Head of caudate nucleus (tissue), 42 donors: ENCODE data around the gene SULT2B1.
A peak's percentile ranks its signal among the peaks of the same experiment; 100 is the strongest.

Source experiments
- DNase-seq, 42 donors: peaks; one replicate each; pipeline versions ENCODE4 v3.0.0 to v3.0.0-alpha.2; 2020 to 2021; ENCODE audit warnings: mixed read lengths in 7 of 42
- intact Hi-C: fragments of 100-400 bp; cut with DNase I; formaldehyde crosslinking; loops from one replicate; pipeline ENCODE4 v1.15.0; 2022

The SULT2B1 gene

DNA sequence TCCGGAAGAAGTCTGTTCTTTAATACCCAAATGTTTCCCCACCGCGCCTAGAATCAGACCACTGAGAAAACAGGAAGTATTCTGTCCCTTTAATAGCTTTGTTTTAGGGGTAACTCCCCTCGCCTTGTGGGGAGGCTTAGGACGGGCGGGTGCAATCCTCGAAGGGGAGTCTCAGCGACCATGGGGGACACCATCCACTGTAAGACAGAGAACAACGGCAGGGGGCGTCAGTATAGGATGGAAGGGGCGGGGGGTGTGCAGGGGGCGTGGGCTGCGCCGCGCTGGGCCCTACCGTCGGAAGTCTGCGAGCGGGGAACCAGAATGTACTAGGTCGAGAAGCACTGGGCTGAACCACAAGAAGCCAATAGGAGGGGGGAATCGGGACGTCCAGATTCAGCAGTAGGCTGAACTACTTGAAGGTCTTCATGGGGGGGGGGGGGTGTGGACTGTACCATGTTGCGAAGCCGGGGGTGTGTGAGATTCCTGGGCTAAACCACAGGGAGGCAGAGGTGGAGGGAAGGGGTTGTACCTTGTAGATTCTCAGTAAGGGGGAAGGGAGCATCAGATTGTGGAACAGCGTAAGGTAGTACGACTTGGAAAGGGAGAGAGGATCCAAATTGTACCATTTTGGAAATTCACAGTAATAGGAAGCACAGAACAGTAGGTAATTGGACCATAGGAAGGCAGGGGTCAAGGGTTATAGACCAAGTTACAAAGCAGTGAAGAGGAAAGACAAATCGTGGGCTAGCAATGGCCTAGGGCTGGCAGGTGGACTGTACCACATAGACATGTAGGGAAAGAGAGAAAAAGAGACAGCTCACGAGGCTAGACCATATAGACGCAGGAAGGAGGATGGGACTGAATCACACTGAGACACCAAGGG lies 86.2 kb downstream of the SULT2B1 start:
- intact Hi-C loops = no loop called here
- peak; percentile 66 to 95 (median 87) for DNase-seq

DNA sequence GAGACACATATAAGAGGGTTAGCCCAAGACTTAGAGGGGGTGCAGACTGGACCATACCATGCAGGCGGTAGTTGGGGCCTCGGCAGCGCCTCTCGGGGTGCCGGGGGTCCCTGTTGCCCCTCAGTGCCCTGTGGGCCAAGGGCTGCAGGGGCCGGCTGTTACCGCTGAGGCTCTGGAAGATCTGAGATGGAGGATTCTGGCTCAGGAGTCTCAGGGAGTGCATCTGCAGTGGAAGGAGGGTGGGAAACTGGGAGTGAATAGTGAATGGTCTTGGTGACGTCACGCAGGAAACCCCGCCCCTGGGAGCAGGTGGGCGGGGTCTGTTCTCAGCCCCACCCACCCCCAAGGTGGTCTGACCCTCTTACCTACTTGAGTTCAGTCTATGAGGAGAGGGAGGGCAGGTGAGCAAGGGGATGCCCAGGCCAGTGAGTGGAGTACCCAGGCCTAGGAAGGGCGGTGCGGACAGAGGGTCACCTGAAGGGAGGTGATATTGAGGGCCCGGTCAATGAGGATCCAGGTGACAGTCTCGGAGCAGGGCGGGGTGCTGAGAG lies 86.9 kb downstream of the SULT2B1 start:
- DNase-seq = peak in 2 of 42 donors; percentile 31 to 56
- intact Hi-C loops = no loop called here

DNA sequence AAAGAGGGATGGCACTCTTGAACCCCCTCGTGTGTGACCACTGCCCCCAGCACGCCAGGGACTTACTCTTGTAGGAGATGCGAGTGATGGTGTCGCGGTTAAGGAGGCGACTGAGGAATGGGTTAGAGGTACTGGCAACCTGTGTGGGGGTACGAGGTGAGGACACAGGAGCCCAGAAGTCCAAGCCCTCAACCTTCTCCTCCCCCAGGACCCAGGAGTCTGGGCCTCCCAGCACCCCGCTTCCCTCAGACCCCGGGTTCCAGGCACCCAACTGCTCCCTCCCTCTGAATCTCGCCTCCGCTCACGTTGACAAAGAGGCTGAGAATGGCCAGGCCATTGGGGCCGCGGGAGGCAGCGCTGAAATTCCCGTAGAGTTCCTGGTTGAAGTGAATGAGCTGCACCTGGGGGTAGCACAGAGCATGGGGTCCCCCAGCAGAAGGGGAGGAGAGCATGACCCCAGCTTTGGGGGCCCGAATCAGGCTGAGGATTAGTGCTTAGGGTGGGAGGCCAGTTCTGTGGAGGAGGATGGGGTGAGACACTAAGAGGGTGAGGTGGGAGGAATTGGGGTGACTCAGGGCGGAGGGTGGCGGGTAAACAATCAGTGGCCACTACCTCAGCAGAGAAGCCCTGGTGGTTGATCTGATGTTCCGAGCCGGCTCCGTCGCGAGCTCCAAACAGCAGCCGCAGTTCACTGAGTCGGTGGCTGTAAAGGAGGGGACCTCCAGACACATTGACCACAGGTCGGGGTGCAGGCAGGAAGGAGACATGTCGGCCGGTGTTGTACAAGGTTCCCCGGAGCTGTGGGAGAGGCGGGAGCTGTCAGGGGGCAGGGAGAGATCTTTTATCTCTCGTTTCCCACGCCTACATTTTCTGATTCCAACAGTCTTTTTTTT lies 87.8 kb downstream of the SULT2B1 start:
- intact Hi-C loops = loop anchor here (10.0 kb wide), 1 partner anchor 195 kb away; the partner anchor contains the start of gene HSD17B14
- DNase-seq = peak in 1 of 42 donors; percentile 40

DNA sequence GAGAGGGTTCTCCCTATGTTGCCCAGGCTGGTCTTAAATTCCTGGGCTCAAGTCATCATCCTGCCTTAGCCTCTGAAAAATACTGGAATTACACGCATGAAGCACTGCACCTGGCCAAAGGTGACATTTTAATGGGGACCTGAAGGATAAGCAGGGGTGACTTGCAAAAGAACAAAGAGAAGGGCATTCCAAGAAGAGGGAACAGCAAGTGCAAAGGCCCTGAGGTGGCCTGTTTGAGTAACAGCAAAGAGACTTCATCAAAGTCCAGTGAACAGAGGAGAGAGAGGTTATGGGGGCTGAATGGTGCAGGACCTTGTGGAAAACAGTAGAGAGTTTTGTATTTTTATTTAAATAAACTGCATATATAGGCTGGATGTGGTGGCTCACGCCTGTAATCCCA lies 89.9 kb downstream of the SULT2B1 start:
- intact Hi-C loops = loop anchor here (10.0 kb wide), 1 partner anchor 193 kb away; the partner anchor contains the start of gene HSD17B14
- DNase-seq = no peak

DNA sequence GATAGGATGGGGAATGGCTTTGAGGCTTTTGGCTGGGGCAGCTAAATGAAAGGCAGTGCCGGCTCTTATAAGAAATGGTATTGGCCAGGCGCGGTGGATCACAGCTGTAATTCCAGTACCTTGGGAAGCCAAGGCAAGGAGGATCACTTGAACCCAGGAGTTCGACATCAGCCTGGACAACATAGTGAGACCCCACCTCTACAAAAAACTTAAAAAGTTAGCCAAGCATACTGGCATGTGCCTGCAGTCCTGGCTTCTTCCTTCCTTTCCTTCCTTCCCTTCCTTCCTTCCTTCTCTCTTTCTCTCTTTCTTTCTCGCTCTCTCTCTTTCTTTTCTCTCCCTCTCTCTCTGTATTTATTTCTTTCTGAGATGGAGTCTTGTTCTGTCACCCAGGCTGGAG lies 90.9 kb downstream of the SULT2B1 start:
- intact Hi-C loops = loop anchor here (10.0 kb wide), 1 partner anchor 192 kb away; the partner anchor contains the start of gene HSD17B14
- DNase-seq = no peak

DNA sequence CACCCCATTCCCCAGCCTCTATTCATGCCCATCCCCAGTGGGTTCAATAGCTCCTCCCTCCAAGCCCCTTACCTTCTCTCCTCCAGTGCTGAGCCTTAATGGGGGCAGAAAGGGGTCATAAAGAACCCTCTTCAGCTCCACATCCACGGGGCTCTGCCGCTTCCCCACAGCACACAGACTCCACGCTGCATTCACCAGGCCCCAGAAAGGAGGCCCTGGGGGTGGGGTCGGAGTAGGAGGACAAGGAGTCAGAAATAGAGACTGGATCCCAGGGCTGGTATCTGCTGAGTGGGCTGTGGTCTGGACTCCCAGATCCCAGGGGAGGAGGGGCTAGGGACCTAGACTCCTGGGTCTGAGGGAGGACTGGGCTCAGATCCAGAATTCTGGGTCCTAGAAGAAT lies 92.4 kb downstream of the SULT2B1 start:
- intact Hi-C loops = loop anchor here (10.0 kb wide), 1 partner anchor 190 kb away; the partner anchor contains the start of gene HSD17B14
- peak in 2 of 42 donors; percentile 34 to 35 for DNase-seq

DNA sequence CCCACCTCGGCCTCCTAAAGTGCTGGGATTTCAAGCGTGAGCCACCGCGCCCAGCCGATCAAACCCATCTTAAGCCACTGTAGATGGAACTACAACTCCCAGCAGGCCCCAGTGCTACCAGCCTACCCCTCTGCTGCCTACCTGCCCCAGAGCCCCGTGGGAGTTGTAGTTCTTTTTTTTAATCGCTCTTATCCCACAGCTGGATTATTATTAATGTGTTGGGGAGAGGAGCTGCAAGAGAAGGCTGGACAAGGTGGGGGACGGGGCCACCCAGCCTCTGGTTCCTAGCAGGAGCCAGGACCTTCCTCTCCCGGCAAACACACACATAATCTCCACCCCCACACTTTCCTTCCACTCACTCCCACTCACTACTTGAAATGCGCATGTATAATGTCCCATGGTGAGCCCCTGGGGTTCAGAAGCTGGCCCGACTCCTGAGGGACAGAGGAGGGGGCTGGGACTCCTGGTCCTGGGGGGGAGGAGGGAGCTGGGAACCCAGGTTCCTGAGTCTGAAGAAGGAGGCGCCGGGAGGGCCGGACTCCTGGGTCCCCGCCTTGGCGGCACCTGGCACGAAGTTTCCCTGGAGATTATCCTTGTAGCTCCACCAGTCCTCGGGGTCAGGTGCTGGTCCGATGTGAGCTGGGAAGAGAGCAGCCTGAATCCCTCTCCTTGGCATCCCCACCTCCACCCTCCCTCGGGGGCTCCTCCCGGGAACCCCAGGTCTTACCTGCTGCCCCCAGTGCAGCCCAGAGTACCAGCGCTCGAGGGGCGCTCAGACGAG lies 93.1 kb downstream of the SULT2B1 start:
- intact Hi-C loops = loop anchor here (10.0 kb wide), 1 partner anchor 190 kb away; the partner anchor contains the start of gene HSD17B14
- DNase-seq = peak; percentile 71 to 96 (median 89)

DNA sequence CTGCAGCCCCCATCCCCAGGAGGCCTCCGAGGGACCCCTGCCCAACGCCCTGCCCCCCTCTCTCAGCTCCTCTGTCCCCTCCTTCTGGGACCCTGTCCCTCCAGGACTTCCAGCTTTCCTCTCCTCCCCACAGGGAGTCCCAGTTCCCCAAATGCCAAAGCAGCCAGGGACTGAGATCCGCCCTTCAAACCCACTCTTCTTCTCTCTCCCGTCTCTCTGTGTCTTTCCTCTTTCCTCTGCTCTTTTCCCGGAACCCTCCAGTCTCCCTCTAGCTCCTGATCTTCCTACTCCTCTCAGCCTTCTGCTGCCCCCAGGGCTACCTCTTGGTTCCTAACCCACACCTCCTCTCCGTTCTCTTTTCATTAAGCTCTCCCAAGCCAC lies 93.6 kb downstream of the SULT2B1 start:
- intact Hi-C loops = loop anchor here (10.0 kb wide), 1 partner anchor 189 kb away; the partner anchor contains the start of gene HSD17B14
- DNase-seq = peak in 5 of 42 donors; percentile 47 to 62 (median 56)

DNA sequence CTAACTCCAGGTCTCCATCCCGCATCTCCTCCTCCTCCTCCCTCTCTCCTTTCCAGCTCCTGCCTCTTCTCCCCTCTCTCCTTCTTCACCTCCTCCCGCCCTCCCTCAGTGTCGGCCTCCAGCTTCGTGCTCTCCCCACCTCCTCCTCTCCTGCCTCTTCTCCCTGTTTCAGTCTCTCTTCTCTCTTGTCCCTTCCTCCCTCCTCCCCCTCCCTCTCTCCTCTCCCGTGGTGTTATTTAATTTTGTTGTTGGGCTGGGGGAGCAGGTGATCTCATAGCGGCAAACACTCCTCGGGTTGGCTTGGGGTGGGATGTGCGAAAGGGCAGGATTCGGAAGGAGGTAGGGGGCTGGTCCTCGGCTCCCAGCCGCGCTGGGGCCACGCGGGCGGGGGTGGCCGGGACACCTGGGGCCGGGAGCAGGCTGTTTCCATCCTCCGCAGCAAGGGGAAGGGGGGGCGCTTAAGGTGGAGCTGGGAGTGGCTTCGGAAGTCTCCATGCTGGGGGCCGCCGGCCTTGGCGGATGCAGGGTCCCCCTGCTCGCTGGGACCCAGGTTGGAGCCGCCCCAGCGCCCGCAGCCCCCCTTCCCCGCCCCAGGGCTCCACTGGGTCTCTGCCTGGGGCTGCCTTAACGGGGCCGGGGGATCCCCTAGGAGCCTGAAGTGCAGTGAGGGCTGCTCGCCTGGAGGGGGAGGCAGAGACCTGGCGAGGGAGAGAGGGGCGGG lies 94.2 kb downstream of the SULT2B1 start, which contains the start of gene CA11:
CA11 (minus strand) TSS at position 187 of the 721 bp plus-strand sequence. CDS start 555 bp downstream, outside the sequence.
- intact Hi-C loops = loop anchor here (2.0 to 10.0 kb wide), 2 partner anchors 69 to 189 kb away; partner anchors contain the start of gene HSD17B14
- peak; percentile 72 to 96 (median 91) for DNase-seq

DNA sequence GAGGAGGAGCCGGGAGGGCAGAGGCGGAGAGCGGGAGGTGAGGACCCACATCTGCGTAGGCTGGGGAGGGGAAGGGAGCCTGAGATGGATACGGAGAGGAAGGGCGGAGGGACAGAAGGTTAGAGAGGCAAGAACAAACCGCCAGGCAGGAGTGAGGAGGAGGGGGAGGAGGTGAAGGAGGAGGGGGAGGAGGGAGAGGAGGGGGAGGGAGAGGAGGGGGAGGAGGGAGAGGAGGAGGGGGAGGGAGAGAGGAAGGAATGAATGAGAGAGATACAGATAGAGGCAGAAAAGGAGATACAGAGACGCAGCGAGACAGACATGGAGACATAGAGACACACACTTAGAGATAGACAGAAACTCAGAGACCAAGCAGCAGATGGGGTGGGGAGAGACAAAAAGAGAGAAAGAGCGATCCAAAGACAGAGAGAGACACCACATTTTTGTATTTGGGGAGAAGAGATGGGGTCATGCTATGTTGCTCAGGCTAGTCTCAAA lies 94.8 kb downstream of the SULT2B1 start:
- intact Hi-C loops = loop anchor here (2.0 to 10.0 kb wide), 2 partner anchors 68 to 188 kb away; partner anchors contain the start of gene HSD17B14
- DNase-seq = no peak

DNA sequence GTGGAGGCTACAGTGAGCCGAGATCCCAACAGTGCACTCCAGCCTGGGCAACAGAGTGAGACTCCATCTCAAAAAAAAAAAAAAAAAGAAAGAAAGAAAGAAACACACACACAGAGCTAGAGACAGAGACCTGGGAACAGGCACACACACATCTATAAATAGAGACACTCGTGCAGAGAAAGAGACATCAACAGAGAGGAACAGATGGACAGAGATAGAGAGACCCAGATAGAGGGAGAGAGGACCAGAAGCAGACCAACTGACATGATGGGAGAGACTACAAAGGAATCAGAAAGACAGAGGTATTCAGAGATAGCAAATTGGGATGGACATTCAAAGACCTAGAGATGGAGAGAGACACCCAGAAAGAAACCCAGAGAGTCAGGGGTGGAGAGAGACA lies 96.2 kb downstream of the SULT2B1 start:
- intact Hi-C loops = loop anchor here (10.0 kb wide), 1 partner anchor 187 kb away; the partner anchor contains the start of gene HSD17B14
- DNase-seq = no peak
